GM12801 (cell line): ENCODE data around the gene IGSF21.

Experiments
- CTCF ChIP-seq: IDR thresholded peaks from one replicate; pipeline ENCODE4 v1.5.1; 2011; ENCODE audit warnings: control low read depth; ENCODE audit not compliant: insufficient read length; ENCODE audit errors: extremely low read depth

Gene IGSF21

GRCh38 chr1:18401921-18402320, 294.3 kb downstream of the IGSF21 start:
- TF ChIP-seq CTCF: no peak

- TF ChIP-seq CTCF: no peak
Observed at GRCh38 chr1:18404460-18404859, 296.9 kb downstream of the IGSF21 start.

GRCh38 chr1:18407166-18408045, 299.8 kb downstream of the IGSF21 start:
- no peak for TF ChIP-seq CTCF

- TF ChIP-seq CTCF: no peak
Observed at GRCh38 chr1:18408656-18409370, 301.2 kb downstream of the IGSF21 start.

GRCh38 chr1:18409609-18410237, 302.1 kb downstream of the IGSF21 start:
- no peak for TF ChIP-seq CTCF

GRCh38 chr1:18410407-18410806, 302.8 kb downstream of the IGSF21 start:
- no peak for TF ChIP-seq CTCF

- no peak for TF ChIP-seq CTCF
Observed at GRCh38 chr1:18411321-18411720, 303.7 kb downstream of the IGSF21 start.
